GM19023 (cell line): ENCODE data around the gene KLHL17.

ENCODE experiments used
- ATAC-seq: cut with Tn5 transposase; IDR thresholded peaks from one replicate; pipeline ENCODE4 v1.9.1; 2021; ENCODE audit warnings: mild to moderate bottlenecking, moderate library complexity; ENCODE audit not compliant: unreplicated experiment

Gene KLHL17

GRCh38 chr1:921011-921837 is 39.2 kb upstream of the KLHL17 start:
- no peak for ATAC-seq

DNA sequence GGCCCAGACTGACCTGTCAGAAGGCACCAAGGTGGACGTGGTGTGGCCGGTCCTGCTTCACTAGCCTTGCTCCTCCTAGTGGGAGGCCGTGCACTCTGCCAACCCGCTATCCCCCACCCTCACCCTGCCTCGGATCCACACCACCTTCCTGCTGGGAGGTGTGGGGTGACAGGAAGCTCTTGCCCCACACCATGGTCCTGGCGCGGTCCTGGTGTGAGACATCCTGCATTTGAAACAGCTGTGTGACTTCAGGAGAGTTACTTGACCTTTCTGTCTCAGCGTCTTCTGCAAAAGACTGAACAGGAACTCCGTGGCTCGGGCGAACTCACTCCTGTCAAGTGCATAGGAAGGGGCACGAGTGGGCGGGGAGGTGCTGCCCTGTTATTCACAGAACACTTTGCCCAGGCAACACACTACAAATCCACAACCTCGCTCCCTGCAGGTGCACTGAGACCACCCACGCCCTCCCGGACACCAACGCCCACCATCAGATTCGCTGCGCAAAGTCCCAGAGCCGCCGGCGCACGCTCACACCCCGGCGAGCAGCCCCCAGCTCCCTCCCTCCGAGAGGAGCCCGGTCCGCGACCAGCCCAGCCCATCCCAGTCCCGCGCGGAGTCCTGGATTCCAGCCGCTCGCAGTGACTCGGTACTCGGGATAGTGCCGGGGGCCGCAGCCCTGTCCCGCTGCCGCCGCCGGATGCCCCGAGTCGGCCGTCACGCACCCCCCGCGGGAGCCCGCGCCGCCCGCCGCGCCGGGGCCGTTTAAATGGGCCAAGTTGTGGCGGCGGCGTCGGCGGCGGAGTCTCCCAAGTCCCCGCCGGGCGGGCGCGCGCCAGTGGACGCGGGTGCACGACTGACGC is 37.0 kb upstream of the KLHL17 start, which contains the start of gene SAMD11:
Gene SAMD11 (plus strand): TSS at position 793 of the 860 bp plus-strand sequence. CDS start 509 bp downstream, outside the sequence.
- ATAC-seq, result no peak

DNA sequence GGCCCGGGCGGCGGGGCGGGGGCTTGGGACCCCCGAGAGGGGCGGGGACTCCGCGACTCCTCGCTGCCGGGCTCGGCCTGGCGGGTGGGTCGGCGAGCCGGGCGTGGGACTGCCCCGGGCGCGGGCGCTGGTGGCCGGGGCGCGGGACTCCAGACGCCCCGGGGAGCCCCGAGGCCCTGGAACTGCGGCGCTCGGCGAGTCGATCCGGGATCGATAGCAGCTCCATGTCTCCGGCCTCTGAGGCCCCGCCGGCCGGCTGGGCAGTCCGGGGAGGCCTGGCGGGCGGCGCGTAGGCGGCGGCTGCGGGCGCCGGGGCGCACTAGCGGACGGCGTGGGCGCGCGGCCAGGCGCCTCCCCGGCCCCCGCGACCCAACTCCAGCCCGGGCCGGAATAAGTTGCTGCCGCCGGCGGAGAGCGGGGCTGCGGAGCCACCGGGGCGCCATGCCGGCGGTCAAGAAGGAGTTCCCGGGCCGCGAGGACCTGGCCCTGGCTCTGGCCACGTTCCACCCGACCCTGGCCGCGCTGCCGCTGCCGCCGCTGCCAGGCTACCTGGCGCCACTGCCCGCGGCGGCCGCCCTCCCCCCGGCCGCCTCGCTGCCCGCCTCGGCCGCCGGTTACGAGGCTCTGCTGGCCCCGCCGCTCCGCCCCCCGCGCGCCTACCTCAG is 36.3 kb upstream of the KLHL17 start:
- ATAC-seq, result no peak

- ATAC-seq, result no peak
These were observed 35.5 kb upstream of the KLHL17 start for GRCh38 chr1:924656-925560.

DNA sequence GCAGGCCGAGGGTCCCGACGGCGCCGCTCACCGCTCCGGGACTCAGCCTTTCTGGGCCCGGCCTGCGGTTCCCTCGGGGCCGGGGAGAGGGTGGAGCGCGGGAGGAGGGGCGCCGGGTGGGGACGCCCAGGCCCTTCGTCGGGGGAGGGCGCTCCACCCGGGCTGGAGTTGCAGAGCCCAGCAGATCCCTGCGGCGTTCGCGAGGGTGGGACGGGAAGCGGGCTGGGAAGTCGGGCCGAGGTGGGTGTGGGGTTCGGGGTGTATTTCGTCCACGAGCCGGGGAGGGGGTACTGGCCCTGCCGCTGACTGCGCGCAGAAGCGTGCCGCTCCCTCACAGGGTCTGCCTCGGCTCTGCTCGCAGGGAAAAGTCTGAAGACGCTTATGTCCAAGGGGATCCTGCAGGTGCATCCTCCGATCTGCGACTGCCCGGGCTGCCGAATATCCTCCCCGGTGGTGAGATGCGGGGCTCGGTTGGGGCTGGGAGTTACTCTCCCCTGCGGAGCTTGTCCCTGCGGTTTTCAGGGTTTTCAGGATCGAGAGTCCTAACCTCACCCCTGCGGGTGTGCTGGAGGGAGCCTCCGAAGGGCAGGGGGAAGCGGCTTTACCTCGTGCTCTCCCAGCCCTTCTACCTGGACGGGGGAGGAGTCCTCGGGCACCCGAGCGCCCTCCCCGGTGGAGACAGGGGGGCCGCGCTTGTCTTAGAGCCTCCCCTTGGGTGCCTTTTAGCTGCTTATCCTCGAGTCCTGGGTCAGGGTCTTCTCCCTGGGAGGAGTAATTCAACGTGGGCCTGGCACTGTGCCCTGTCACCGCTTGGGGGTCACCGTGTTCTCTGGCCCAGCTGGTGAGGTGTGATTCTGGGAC is 34.6 kb upstream of the KLHL17 start:
- ATAC-seq, result no peak

DNA sequence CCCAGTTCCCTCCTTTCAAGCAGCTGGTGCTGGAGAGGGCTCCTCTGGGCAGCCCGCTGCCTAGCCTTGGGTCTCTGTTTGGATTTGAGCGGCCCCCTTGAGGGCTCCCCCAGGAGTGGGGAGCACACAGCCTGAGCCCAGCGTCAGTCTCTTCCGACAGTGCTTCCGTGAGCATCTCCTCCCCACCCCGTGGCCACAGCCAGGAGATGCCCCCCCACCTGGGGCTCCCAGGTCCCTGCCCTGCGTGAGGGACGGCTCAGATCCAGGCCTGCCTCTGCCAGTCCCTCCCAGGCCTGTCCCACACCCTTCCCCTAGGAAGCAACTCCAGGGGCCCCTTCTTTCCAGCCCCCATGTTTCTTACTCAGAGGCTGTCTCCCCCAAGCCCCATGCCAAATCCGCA is 33.1 kb upstream of the KLHL17 start:
- ATAC-seq, result no peak

GRCh38 chr1:927748-928147 is 32.6 kb upstream of the KLHL17 start:
- no peak for ATAC-seq

GRCh38 chr1:928825-929661 is 31.3 kb upstream of the KLHL17 start:
- ATAC-seq, result no peak

GRCh38 chr1:929712-930632 is 30.4 kb upstream of the KLHL17 start:
- ATAC-seq, result no peak

DNA sequence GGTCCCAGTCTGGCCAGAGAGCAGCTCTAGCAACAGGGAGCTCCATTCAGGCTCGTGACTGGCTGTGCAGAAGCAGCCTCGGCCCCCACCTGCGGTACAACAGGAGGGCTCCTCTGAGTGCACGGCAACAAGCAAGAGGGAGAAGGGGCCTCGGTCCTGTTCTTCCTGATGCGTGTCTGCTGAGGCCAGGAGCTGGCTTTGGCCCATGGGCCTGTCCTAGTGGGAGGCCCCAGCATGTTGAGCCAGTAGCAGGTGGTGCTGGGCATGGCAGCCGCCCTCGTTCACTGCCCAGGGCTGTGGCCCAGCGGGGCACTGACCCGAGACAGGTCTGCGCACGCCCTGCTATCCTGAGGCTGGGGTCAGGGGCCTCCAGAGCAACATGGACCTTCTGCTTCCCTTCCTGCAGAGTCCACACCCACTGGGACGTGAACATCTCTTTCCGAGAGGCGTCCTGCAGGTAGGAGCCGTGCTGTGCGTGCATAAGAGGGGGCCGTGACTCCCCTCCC is 29.7 kb upstream of the KLHL17 start:
- ATAC-seq, result no peak

- no peak for ATAC-seq
These were observed 28.8 kb upstream of the KLHL17 start for GRCh38 chr1:931380-932172.

DNA sequence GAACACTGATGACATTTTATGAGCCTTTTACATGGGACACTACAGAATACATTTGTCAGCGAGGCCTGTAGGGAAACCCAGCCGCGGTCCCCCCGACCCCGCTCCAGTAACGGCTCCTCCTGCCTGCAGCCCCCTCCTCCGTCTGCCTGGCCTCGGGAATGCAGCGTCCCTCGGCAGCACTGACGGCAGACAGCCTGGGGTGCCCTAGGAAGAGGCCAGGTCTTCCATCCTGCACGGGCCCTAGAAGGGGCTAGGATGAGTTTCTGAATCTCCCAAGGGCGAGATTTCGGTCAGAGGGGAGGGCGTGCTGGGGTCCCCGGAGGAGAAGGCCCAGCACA is 28.2 kb upstream of the KLHL17 start:
- no peak for ATAC-seq

- ATAC-seq, result no peak
These were observed 27.4 kb upstream of the KLHL17 start for GRCh38 chr1:932776-933602.

DNA sequence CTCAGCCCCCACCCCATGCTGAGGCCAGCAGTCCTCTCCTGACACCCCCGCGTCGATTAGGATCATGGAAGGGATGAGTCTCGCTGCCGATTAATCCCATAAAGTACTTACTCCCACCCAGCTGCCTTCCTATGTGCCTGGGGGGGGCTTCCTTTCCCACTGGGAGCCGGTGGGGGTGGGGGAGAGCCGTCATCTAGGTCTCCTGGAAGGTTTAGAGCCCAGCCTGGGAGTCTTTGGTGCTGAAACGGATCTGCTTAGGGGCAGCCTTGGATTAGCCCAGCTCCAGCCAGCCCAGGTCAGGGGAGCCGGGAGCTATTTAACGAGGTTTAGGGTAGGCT is 26.8 kb upstream of the KLHL17 start:
- ATAC-seq, result no peak

- no peak for ATAC-seq
These were observed 25.2 kb upstream of the KLHL17 start for GRCh38 chr1:934991-935750.
